GM10266 (cell line): Measurements from ENCODE around the gene STAT5B.

Experiments used
- DNase-seq: peaks from one replicate; pipeline ENCODE4 v3.0.0; 2012; ENCODE audit errors: extremely low spot score
- TF ChIP-seq, protein P1 (sequence below): IDR thresholded peaks from 2 replicates; pipeline ENCODE4 v1.5.1; 2012; ENCODE audit warnings: mild to moderate bottlenecking, low read depth; ENCODE audit not compliant: control insufficient read depth, insufficient read depth; ENCODE audit errors: missing control alignments

STAT5B gene

DNA sequence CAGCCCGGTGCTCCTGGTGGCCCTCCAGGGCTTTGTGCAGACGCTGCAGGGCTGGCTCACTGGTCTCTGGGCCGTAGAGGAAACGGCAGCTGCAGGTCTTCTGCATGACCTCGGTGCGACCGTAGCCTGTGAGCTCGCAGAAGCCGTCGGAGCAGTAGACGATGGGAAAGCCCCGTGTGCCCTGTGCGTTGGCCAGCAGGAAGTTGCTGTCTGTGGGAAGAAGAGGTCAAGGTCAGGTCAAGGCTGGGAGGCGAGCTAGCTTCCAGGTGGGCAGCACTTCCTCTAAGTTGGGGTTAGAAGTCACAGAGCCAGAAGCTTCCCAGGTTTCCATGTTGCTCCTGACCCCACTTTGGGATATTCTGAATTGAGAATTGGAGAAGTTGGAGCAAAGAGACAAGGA, 97.4 kb downstream of the STAT5B start:
- DNase-seq: peak; percentile 63
- TF ChIP-seq, protein P1, sequence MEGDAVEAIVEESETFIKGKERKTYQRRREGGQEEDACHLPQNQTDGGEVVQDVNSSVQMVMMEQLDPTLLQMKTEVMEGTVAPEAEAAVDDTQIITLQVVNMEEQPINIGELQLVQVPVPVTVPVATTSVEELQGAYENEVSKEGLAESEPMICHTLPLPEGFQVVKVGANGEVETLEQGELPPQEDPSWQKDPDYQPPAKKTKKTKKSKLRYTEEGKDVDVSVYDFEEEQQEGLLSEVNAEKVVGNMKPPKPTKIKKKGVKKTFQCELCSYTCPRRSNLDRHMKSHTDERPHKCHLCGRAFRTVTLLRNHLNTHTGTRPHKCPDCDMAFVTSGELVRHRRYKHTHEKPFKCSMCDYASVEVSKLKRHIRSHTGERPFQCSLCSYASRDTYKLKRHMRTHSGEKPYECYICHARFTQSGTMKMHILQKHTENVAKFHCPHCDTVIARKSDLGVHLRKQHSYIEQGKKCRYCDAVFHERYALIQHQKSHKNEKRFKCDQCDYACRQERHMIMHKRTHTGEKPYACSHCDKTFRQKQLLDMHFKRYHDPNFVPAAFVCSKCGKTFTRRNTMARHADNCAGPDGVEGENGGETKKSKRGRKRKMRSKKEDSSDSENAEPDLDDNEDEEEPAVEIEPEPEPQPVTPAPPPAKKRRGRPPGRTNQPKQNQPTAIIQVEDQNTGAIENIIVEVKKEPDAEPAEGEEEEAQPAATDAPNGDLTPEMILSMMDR: no peak

DNA sequence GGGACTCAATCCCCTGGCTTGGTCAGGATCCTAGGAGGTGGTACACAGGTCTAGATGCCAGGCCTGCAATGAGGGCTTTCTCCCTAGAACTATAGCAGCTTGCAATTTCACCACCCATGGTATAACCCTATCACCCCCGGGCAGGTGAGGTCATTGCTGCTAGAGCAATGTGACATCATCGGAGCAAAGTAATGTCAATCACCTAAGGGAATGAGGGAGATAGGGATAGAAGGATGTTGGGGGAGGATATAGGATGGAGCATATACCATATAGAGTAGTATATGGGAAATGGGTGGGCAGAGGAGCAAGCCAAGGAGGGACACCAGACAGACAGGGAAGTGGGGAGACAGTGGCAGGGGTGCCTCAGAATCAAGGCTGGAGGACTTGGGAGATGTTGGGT, 98.5 kb downstream of the STAT5B start:
- no peak for DNase-seq
- TF ChIP-seq, protein P1: no peak

DNA sequence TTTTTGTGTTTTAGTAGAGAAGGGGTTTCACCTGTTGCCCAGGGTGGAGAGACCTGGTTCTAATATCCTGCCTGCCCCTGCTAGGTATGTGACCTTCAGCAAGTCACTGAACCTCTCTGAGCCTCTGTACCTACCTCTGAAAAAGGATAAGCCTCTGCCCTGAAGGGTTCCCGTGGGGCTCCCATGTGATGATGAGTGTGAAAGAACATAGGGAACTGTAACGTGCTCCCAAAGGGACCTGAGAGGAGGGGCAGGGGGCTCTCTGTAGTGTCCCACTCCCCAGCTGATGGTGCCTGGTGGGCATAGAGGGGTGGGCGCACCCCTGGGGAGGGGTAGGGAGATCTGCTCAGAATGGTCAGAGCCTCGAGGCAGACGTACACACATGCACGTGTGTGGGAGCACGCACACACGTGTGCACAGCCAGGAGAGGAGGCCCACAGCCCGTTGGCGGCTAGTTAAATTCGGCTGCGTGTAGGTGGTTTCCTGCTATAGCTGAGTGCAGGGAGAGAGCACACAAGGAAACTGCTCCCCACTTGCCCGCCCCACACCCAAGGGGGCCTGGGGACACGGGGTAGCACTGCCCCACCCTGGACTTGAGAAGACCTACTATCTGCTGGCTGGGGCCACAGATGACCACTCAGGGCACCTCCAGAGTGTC, 101.9 kb downstream of the STAT5B start:
- no peak for DNase-seq
- TF ChIP-seq, protein P1: no peak

DNA sequence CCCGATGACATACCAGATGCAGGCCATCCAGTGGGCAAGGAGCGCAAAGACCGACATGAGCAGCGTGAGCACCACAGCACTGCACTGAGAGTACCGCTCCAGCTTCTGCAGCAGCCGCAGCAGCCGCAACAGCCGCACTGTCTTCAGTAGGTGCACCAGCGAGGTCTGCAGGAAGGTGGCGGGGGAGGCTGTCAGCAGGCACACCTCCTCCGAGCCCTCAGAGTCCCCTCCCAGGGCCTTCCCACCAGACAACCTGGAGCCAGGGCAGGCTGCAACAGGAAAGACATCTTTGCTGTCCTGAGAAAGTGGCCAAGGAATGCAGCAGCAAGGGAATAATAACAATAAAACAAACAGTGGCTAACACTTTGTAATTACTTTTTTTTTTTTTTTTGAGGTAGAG, 104.4 kb downstream of the STAT5B start:
- TF ChIP-seq, protein P1: no peak
- no peak for DNase-seq

DNA sequence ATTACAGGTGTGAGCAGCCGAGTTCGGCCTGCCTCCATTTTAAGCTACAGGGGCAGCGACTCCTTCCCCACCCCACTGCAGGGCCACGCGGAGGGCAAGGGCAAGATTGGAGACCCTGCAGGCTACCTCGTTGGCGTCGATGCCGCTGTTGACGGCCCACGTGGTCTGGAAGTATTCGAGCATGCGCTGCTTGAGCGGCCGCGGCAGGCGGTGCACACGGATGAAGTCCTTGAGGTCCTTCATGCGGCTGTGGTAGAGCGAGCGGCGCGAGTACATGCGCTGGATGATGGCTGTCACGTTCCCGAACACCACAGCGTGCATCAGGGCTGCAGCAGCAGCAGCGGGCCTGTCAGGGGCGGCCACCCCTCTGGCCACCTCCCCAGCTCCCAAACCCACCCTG, 106.8 kb downstream of the STAT5B start:
- no peak for DNase-seq
- TF ChIP-seq, protein P1: no peak

DNA sequence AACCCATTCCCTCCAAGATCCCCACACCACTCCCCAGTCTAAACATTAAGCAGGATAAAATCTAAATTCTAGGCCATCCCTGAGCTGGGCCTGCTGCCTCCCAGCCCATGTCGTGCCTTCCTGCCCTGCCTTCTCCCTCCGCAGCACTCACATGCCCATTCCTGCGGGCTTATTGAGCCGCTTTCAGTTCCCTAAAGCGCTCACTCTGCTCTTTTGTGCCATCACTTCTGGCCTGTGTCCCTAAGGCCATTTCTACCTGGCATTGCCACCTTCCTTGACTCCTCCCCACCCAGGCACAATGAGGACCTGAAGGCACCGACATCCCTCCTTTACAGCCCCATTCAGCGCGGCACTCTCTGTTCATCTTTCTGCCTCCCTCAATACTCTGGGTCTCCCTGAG, 108.4 kb downstream of the STAT5B start:
- TF ChIP-seq, protein P1: no peak
- no peak for DNase-seq

DNA sequence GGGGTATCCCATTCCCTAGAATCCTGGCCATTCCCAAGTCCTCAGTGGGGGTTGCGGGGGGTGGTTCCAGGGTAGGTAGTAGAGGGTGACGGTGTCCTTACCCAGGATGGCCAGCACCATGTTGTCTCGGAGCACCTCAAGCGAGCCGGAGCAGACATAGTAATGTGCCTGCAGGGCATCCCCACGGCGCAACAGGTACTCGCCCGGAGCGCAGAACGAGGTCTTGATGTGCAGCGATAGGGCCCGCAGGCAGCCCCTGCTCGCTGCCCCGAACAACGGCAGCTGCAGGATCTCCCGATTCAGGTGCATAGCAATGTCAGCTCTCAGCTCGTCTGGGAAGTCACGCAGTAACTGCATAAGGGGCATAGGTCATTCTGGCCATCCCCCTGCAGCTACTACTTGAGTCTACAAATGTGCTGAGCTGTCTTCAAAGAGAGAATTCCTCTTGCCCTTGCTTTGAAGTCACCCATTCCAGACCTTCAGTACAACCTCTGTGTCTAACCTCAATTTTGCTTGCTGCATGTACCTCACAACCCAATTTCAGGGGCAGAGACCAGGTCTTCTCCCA, 109.9 kb downstream of the STAT5B start:
- DNase-seq: no peak

More for the DNA sequence above, 109.9 kb downstream of the STAT5B start:
- TF ChIP-seq, protein P1: no peak
